GM18951 (cell line): Measurements from ENCODE around the gene ATP1A4.

Experiments used
- POLR2A ChIP-seq: IDR thresholded peaks from 4 replicates; pipeline ENCODE4 v1.6.1; 2011; ENCODE audit warnings: mild to moderate bottlenecking; ENCODE audit not compliant: insufficient read length, insufficient read depth; ENCODE audit errors: extremely low read depth
- in situ Hi-C: fragments of 300-500 bp; cut with MboI; formaldehyde crosslinking; loops from one replicate; pipeline ENCODE4 v1.12.0; 2022; ENCODE audit warnings: low sequenced_read_pairs, mixed read lengths, inconsistent platforms; ENCODE audit not compliant: unreplicated experiment

ATP1A4 gene

GRCh38 chr1:160136926-160137200 lies 14.5 kb upstream of the ATP1A4 start:
- no peak for TF ChIP-seq POLR2A
- in situ Hi-C loops, result no loop called here

GRCh38 chr1:160137216-160137862 lies 14.1 kb upstream of the ATP1A4 start:
- in situ Hi-C loops, result no loop called here
- no peak for TF ChIP-seq POLR2A

GRCh38 chr1:160139840-160140239 lies 11.6 kb upstream of the ATP1A4 start:
- in situ Hi-C loops, result no loop called here
- TF ChIP-seq POLR2A, result no peak

GRCh38 chr1:160143695-160144094 lies 7.7 kb upstream of the ATP1A4 start:
- TF ChIP-seq POLR2A, result no peak
- in situ Hi-C loops, result no loop called here

- no peak for TF ChIP-seq POLR2A
- in situ Hi-C loops, result no loop called here
Observed at GRCh38 chr1:160144921-160145320, 6.5 kb upstream of the ATP1A4 start.

GRCh38 chr1:160146107-160146506 lies 5.3 kb upstream of the ATP1A4 start:
- TF ChIP-seq POLR2A, result no peak
- in situ Hi-C loops, result no loop called here

- in situ Hi-C loops, result no loop called here
- TF ChIP-seq POLR2A, result no peak
Observed at GRCh38 chr1:160148121-160148520, 3.3 kb upstream of the ATP1A4 start.

- in situ Hi-C loops, result no loop called here
Observed at GRCh38 chr1:160149233-160149632, 2.2 kb upstream of the ATP1A4 start.

GRCh38 chr1:160149716-160150115 lies 1.7 kb upstream of the ATP1A4 start:
- no peak for TF ChIP-seq POLR2A
- in situ Hi-C loops, result no loop called here

More at GRCh38 chr1:160149233-160149632, 2.2 kb upstream of the ATP1A4 start:
- TF ChIP-seq POLR2A, result no peak

- no peak for TF ChIP-seq POLR2A
- in situ Hi-C loops, result no loop called here
Observed at GRCh38 chr1:160154790-160155189, 3.4 kb downstream of the ATP1A4 start.

- TF ChIP-seq POLR2A, result no peak
- in situ Hi-C loops, result no loop called here
Observed at GRCh38 chr1:160156361-160156760, 5.0 kb downstream of the ATP1A4 start.

- no peak for TF ChIP-seq POLR2A
- in situ Hi-C loops, result no loop called here
Observed at GRCh38 chr1:160157174-160157573, 5.8 kb downstream of the ATP1A4 start.

GRCh38 chr1:160158031-160158430 lies 6.6 kb downstream of the ATP1A4 start:
- no peak for TF ChIP-seq POLR2A

GRCh38 chr1:160158534-160158933 lies 7.1 kb downstream of the ATP1A4 start:
- TF ChIP-seq POLR2A, result no peak
- in situ Hi-C loops, result no loop called here

More at GRCh38 chr1:160158031-160158430, 6.6 kb downstream of the ATP1A4 start:
- in situ Hi-C loops, result no loop called here

- TF ChIP-seq POLR2A, result no peak
- in situ Hi-C loops, result no loop called here
Observed at GRCh38 chr1:160159846-160160245, 8.4 kb downstream of the ATP1A4 start.
